ENCODE results near the gene KIF3A. TPM values are rescaled to one million over a fixed set of nuclear protein-coding genes. Genes with fewer than 3 reads are reported as not detected.

KIF3A gene
- total RNA-seq, 1 donor from 2014 or later = 13.7 TPM

GRCh38 chr5:132666310-132667123, 70.8 kb downstream of the KIF3A start:
- no peak for DNase-seq (ENCODE audit: extremely low read depth, low read depth, low spot score)

GRCh38 chr5:132665574-132666080, 71.7 kb downstream of the KIF3A start:
- DNase-seq (ENCODE audit: extremely low read depth, low read depth, low spot score) = no peak

GRCh38 chr5:132664696-132665209, 72.6 kb downstream of the KIF3A start:
- no peak for DNase-seq (ENCODE audit: extremely low read depth, low read depth, low spot score)

GRCh38 chr5:132663771-132664695, 73.3 kb downstream of the KIF3A start:
- DNase-seq (ENCODE audit: extremely low read depth, low read depth, low spot score) = no peak

GRCh38 chr5:132662925-132663770, 74.2 kb downstream of the KIF3A start:
- no peak for DNase-seq (ENCODE audit: extremely low read depth, low read depth, low spot score)

GRCh38 chr5:132662004-132662401, 75.3 kb downstream of the KIF3A start:
- DNase-seq (ENCODE audit: extremely low read depth, low read depth, low spot score) = no peak

- no peak for DNase-seq (ENCODE audit: extremely low read depth, low read depth, low spot score)
Observed at GRCh38 chr5:132661231-132662003, 75.9 kb downstream of the KIF3A start.

- no peak for DNase-seq (ENCODE audit: extremely low read depth, low read depth, low spot score)
Observed at GRCh38 chr5:132659598-132660493, 77.5 kb downstream of the KIF3A start.

GRCh38 chr5:132658381-132659302, 78.7 kb downstream of the KIF3A start:
- DNase-seq (ENCODE audit: extremely low read depth, low read depth, low spot score) = no peak

- no peak for DNase-seq (ENCODE audit: extremely low read depth, low read depth, low spot score)
Observed at GRCh38 chr5:132657676-132658380, 79.5 kb downstream of the KIF3A start, which contains the start of gene IL13. Gene IL13, plus strand, starts transcription at chr5:132658173. Its CDS starts 14 bp downstream, at chr5:132658187.

- DNase-seq (ENCODE audit: extremely low read depth, low read depth, low spot score) = no peak
Observed at GRCh38 chr5:132656774-132657355, 80.5 kb downstream of the KIF3A start.

GRCh38 chr5:132655821-132656773, 81.2 kb downstream of the KIF3A start:
- no peak for DNase-seq (ENCODE audit: extremely low read depth, low read depth, low spot score)

GRCh38 chr5:132653716-132654115, 83.6 kb downstream of the KIF3A start:
- DNase-seq (ENCODE audit: extremely low read depth, low read depth, low spot score) = no peak

- no peak for DNase-seq (ENCODE audit: extremely low read depth, low read depth, low spot score)
Observed at GRCh38 chr5:132651838-132652469, 85.4 kb downstream of the KIF3A start.

GRCh38 chr5:132648355-132648754, 89.0 kb downstream of the KIF3A start:
- no peak for DNase-seq (ENCODE audit: extremely low read depth, low read depth, low spot score)

All from glomerular endothelial cell (primary cell).